HG03520 (cell line): Measurements from ENCODE around the gene NUDT1.
"Not testable (repeated sequence)": the region's sequence is repeated elsewhere in the genome, so short reads cannot be mapped to it uniquely, and the experiment has no call there.

ENCODE experiments used
- ATAC-seq: cut with Tn5 transposase; IDR thresholded peaks from one replicate; pipeline ENCODE4 v1.9.1; 2021; ENCODE audit warnings: mild to moderate bottlenecking, moderate library complexity; ENCODE audit not compliant: unreplicated experiment

The NUDT1 gene

DNA sequence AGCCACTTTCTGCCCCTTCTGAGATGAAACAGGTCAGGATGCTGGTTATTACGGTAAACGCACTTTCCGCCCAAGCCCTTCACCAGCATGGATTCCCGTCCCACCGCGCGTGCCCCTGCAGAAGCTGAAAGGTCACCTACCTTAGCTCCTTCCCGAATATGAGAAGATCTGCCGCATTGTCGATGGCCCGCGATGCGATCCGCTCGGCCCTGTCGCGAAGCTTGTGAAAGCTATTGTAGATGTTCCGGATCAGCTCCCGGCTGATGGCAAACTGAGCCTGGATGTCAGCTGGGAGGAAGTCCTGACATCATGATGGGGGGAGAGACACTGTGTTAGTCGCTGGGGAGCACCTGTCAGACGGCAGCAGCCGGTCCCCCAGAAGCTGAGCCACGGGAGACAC is 22.1 kb downstream of the NUDT1 start:
- ATAC-seq: no peak

DNA sequence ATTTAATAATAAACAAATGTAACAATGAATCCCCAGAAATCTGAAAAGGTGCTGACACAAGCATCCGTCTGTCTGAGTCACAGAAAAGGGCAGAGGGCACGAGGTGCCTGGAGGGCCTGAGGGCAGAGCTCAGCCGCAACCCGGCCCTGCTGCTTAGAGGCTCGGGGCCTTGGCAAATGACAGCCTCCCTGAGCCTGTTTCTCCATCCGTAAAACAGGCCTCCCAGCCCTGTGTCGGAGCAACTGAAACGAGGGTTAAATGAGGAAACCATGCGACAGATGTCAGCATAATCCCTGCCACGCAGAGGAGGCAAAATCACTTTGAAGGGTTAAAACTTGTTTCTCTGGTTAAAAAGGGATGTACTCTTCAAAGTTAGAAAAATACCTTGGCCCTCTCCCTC is 24.9 kb downstream of the NUDT1 start:
- no peak for ATAC-seq

DNA sequence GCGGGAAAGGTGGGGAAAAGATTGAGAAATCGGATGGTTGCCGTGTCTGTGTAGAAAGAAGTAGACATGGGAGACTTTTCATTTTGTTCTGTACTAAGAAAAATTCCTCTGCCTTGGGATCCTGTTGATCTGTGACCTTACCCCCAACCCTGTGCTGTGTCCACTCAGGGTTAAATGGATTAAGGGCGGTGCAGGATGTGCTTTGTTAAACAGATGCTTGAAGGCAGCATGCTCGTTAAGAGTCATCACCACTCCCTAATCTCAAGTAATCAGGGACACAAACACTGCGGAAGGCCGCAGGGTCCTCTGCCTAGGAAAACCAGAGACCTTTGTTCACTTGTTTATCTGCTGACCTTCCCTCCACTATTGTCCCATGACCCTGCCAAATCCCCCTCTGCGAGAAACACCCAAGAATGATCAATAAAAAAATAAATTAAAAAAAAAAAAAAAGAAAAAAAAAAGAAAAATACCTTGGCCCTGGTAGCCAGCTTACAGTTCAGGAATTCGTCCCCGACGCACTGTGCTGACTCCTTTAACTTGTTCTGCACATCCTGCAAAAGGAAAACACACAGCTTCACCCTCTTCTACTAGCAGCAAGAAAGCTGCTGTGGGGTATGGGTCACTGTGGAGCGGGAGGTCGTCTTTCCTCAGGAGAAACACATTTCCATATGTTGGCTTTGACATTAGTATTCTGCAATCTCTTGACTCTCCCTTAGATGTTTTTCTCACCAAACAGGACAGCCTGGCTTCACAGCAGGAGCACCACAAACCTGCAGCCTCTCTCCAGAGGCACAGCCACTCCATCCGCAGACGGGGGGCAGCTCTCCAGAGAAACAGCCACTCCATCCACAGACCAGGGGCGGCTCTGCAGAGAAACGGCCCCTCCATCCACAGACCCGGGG is 27.3 kb downstream of the NUDT1 start:
- ATAC-seq: not testable (repeated sequence)

DNA sequence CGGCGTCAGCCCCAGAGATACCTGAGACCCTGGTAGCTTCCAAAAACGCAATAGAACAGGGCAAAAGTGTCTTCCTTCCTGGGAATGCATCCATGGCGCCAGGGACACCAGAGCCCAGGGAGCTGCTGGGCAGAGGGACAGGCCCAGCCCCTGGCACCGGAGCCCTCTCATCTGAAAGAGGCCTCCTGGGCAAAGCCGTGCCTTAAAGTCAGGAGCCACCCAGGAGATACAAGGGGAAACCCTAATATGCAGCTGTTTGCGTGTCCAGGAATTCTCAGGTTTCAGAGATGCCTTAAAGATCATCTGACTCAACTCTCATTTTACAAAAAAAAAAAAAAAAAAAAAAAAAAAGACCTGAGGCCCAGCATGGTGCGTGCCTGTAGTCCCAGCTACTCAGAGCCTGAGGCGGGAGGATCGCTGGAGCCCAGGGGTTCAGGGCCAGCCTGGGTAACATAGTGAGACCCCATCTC is 28.0 kb downstream of the NUDT1 start:
- no peak for ATAC-seq

DNA sequence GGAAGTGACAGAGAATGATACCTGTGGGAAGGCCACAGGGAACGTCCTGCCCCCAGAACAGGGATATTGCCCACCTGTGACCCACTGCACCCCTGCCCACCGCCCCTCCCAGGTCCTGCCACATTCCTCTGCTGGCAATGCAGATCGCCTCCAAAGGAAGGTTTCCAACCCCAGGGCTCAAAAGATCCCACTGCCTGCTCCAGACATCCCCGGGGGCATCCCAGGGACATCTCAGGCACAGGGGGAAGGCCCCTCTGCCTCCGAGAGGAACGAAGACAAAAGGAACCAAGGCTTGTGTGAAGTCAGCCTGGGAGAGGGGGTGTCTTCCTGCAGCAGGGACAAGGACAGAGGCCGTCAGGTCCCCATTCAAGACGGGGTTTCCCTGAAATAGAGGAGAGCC is 28.5 kb downstream of the NUDT1 start:
- no peak for ATAC-seq

DNA sequence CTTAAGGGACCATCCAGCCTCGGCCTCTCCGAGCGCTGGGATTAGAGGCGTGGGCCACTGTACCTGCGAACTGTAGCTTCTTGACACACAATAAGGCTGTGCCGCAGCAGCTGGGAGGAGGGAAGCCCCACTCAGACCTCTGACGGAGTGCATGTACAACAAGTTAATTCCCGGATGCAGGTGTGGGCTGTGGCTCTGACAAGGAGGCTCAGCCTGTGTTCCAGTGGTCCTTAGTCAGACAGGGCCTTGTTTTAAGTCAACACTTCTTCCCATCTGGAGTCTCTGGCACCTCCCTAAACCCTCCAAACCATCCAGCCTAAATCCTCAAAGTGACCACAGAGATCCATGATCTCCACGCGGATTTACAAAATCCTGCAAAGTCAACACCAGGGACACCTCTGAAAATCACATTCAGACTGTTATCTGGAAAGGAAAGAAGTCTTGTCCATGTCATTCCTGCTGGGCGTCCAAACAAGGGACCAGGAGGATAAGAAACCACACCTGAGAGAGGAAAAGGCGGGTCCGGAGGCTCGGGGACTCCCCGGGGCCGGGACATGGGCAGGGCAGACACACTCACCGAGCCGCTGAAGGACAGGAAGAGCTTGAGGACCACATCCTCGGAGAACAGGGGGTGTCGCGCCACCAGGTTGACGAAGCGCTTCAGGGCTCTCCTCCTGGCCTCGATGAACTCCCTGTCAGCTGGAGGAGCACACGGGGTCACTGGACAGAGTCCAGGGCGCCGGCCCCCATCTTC is 29.4 kb downstream of the NUDT1 start:
- ATAC-seq: no peak

DNA sequence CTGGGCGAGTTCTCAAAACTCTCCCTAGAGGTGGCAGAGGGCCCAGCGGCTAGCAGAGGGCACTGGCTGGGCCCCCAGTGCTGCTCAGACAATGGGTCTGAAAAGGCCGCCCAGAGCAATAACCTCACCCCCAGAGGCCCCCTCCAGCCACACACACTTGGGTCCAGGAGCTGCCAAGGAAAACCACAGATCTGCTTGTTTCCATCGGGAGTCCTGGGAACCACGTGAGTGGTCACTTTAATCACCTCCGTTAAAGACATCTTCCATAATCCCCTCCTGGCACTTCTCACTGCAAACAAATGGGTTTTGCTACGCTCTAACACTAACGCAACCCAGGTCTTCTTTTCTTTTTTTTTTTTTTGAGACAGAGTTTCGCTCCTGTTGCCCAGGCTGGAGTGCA is 30.0 kb downstream of the NUDT1 start:
- ATAC-seq: no peak

DNA sequence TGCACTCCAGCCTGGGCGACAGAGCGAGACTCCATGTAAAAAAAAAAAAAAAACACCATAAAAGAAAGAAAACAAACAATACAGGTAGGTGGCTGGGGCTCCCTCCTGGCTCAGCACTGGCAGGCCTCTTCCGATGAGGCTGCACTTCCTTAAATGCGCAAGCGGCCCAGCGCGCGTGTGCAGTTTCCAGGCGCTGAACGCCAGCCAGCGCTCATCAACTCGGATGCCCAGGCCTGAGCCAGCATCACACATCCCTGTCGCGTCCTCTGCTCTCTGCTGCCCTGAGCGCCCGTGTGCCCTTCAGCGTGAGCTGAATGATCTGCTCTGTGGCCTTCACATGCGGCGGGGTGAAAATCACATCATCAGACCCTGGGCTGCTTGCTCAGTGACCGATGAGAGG is 31.8 kb downstream of the NUDT1 start:
- no peak for ATAC-seq

DNA sequence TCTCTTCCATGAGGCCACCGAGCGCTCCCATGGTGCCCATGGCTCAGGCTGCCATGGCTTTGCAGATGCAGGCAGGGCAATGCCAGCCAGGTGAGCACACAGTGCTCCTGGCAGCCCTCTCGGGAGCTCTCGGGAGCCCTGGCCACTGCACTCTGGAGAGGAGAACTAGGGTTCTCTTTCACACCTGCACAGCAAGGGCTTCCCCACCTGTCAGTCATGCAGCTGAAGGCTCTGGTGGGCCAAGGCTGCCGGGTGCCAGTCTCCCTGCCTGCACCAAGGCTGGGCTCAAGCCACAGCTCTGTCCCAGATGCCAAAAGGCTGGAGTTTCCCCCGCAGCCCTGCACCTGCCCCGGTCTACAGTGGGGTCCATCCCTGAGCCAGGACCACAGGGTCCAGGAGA is 32.6 kb downstream of the NUDT1 start:
- ATAC-seq: no peak

DNA sequence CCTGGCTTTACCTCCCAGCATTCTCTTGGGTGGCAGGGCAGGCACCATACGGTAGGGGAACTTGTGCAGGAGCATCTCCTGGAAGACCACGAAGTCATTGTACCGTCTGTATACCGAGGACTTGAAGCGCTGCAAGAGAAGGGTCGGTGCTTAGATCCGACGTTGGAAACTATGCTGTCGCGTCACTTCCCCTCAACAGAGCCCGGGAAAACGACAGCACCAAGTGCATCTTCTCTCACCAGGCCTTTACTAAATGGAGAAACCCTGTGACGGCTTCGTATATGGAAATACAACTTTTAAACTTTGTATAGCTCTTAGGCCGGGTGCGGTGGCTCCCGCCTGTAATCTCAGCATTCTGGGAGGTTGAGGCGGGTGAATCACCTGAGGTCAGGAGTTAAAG is 33.1 kb downstream of the NUDT1 start:
- ATAC-seq: no peak

DNA sequence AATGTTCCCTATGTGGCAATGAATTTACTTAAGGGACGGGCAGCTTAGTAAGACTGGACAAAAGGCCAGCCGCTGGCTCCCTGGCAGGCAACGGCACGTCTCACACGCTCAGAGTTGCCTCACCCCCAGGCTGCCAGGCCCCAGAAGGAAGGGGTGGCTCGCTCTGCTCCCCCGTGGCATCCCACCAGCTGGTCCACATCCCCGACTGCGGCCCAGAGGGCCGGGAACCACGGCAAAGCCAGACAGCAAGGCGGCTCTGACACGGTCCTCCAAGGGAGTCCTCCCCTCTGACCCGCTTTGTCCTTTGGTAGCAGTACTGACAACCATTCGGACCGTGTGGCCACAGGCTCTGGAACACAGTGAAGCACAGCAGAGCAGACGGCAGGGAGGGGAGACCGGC is 34.1 kb downstream of the NUDT1 start:
- ATAC-seq: no peak

DNA sequence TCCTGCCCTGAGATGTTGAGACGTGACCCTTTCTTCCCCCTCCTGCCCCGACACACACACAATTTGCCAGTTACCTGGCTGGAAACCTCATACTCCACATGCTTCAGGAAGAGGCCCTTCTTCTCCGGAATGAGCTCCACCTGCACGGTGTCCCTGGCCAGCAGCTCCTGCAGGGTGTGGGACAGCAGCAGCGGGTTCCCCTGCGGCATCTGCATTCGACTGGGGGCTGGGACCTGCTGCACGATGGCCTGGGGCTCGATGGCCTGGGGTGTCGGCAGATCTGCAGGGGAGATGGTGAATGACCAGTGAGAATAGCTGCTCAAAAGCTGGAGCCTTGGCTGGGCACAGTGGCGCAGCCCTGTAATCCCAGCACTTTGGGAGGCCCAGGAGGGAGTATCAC is 36.0 kb downstream of the NUDT1 start:
- no peak for ATAC-seq

DNA sequence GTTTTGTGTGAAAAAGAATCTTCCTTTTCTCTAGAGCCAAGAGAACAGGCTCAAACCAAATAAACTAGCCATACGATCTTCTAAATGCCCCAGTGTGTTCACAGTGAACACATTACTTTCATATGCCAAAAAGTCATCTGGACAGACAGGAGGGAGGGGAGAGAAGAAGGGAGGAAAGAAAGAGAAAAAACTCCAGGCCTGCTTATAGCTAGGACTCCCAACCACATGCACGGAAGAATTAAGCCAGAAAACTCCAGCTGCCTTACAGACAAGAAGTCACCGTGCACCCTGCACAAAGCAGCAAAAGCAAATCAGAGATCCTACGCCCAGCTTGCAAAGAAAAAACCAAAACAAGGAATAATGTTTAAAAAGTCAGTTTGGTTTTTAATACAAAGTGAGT is 37.9 kb downstream of the NUDT1 start:
- ATAC-seq: no peak

DNA sequence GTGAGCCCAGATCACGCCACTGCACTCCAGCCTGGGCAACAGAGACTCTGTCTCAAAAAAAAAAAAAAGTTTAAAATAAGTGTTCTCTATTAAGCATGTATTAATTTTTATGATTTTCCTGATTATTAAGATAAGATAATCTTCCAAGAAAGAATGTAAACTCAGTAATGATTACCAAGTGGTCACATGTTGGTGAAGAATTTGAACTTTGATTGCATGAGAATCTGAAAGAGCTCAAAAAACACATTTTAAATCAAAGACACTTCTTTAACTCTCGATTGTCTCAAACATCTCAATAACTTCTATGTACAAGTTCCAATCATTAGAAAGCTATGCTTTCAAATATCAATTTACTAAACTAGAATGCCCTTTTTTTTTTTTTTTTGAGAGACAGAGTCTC is 38.4 kb downstream of the NUDT1 start:
- no peak for ATAC-seq

DNA sequence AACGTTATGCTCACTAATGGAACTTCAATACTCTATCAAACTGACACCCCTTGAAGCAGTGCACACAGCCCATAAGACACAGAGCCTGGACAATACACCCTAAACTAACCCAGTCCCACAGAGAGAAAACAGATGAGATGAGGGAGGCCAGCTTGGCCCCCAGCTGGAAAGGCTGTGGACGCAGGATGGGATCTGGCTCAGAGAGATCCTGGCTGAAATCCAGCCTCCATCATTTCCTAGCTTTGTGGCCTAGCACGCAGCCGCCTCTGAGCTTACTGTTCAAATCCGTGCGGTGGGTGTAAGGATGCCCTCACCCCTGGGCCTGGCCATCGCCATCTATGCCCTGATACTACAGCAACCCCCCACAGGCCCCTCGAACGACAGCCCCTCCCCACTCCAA is 39.5 kb downstream of the NUDT1 start:
- no peak for ATAC-seq

DNA sequence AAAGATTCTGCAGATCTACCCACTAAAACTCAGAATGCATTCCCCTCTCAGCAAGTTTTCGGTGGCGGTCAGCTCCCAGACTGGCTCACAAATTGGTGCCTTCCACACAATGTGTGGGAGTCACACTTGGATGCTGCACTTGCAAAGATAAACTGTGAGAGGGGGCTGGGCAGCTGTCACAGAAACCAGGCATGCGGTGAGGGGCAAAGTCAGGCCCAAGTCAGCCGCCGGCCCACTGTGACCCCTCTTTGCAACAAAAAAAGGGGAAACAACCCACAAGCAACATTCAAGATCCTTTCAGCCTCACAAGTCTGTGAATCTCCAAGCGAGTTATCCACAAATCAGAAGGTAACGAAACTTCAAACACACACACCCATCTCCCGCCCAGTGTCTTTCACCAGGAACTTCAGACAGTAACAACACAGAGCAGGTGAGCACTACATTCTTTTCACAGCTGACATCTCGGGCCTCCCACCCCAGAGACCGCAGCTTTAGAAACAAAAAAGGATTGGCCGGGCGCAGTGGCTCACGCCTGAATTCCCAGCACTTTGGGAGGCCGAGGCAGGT is 40.2 kb downstream of the NUDT1 start:
- no peak for ATAC-seq

DNA sequence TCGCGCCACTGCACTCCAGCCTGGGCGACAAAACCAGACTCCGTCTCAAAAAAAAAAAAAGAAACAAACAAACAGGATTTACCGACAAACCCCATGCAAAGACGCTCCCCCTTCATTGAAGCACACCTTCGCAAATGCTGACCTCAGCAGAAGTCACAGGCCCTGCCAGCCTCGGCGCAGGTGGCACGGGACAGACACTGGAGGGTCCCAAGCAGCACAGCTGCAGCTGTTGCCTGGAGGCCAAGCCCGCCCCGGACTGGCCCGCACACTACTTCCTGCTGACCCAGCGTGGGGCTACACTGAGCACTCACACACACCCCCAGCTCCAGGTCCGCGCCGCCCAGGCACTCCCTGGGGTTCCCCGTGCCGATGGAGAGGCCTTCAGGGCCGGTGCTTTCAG is 41.0 kb downstream of the NUDT1 start:
- ATAC-seq: no peak

DNA sequence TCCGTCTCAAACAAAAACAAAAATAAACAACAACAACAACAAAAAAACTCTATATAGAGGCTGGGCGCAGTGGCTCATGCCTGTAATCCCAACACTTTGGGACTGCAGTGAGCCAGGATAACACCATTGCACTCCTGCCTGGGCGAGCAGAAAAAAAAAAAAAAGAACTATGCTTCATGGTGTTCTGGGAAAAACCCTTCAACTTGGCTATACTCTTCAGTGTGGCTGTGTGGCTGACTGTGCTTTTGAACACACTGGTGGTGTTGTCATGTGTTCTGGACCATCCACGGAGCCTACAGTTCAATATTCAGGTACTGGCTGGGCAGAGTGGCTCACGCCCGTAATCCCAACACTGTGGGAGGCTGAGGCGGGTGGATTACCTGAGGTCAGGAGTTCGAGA is 45.7 kb downstream of the NUDT1 start:
- ATAC-seq: no peak

DNA sequence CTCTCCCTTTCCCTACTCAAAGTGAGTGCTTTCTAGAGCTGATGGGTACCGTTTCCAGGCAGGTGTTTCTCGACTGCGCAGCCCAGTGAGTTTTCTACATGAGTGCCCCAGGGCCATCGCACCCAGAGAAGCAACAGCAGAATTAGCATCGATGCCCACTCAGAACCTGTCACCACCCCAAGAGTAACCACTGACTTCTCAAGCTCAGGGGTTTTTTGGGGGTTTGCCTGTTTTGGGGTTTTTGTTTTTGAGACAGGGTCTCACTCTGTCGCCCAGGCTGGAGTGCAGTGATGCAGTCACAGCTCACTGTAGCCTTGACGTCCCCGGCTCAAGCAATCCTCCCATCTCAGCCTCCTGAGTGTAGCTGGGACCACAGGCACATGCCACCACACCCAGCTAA is 46.5 kb downstream of the NUDT1 start:
- ATAC-seq: no peak

DNA sequence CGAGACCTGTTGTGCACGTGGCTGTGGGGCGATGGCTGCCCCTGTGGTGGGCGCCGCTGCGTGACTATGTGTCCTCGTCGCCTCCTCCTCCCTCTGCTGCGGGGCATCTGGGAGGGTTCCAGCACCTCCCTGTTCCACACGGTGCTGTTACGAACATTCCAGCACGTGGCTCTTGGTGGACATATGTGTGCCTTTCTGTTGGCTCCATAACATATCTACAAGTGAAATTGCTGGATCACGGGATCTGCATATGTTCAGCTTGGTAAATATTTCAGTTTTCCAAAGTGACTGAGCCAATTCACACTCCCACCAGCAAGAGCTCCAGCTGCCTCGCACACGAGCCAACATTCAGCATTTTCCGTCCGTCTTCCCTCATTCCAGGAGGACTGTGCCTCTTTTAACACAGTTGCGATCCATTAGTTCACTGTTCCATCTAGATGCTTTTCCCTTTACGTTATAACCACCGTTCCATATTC is 47.1 kb downstream of the NUDT1 start:
- ATAC-seq: no peak

DNA sequence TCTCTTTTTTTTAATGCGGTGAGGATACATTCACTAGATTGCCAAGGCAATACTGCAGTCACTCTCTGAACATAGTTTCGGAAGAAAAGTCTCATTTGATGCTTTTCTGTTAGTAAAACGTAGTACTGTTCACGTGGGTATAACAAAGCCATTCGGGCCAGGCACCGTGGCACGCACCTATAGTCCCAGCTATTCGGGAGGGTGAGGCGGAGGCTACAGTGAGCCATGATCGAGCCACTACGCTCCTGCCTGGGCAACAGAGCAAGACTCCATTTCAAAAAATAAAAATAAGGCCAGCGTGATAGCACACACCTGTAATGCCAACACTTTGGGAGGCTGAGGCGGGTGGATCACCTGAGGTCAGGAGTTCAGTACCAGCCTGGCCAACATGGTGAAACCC is 47.6 kb downstream of the NUDT1 start:
- no peak for ATAC-seq

DNA sequence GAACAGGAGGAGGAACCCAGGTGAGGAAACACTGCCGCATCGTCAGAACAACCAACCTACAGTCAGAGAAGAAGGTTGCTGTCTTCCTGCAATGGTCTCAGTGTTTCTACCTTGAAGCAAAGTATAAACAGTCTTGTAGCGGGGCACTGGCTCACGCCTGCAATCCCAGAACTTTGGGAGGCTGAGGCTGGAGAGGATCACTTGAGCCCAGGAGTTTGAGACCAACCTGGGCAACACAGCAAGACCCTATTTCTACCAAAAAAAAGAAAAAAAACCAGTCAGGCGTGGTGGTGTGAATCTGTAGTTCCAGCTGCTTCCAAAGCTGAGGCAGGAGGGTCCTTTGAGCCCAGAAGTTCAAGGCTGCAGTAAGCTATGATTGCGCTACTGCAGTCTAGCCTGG is 48.9 kb downstream of the NUDT1 start:
- no peak for ATAC-seq
